Stimulated activated CD8-positive, alpha-beta memory T cell treated with anti-CD3 and anti-CD28 coated beads, Interleukin-12 subunit alpha, Interleukin-12 subunit beta, amount 100 ng/mL, for 4 hours (primary cell): ENCODE data around the gene PARD3B.

Experiments used
- DNase-seq: peaks from one replicate; pipeline ENCODE4 v3.0.0-alpha.2; 2020; ENCODE audit warnings: low read depth

PARD3B gene

GRCh38 chr2:205347899-205348298 is 802.6 kb downstream of the PARD3B start:
- DNase-seq: no peak

- DNase-seq: no peak
These were observed 806.8 kb downstream of the PARD3B start for GRCh38 chr2:205352094-205352493.

DNA sequence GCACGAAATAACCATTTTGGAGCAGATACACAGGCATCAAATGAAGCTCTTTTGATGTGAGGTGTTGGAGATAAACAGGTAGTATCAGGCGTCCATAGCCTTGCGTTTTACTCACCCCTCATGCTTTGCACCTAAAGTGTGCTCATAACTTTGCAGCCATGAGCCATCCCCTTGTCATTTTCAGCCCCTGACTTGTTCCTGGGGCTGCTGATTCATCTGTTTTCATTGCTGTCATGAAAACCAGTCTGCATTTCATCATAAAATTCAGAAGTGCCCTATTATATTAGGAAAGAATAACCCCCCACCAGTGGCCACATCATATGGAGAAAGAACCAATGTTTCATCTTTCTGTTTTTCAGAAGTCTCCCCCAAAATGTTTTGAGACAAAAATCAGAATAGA is 807.3 kb downstream of the PARD3B start:
- DNase-seq: no peak

GRCh38 chr2:205357732-205358131 is 812.5 kb downstream of the PARD3B start:
- no peak for DNase-seq

DNA sequence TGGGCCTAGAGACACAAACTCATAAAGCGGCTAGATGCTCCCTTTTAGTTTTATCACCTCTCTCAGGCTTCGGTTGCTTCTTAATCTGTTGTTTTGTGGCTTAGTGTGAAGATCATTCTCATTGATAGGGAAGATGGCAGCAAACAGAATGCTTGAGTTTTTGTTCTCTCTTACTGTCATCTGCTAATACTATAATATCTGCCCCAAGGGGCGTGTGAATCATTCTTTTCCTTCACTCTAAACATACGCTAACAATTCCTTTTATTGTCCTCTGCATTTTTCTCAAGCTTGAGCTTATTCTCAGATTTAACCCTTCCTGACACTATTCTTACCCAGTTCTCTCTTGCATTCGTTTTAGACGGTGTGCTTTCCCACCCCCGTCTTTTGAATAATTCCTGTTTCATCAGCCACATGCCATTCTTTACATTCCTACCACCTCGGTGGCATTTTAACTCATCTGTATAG is 813.1 kb downstream of the PARD3B start:
- DNase-seq: no peak

GRCh38 chr2:205361272-205361671 is 816.0 kb downstream of the PARD3B start:
- no peak for DNase-seq

GRCh38 chr2:205361970-205362369 is 816.7 kb downstream of the PARD3B start:
- no peak for DNase-seq

DNA sequence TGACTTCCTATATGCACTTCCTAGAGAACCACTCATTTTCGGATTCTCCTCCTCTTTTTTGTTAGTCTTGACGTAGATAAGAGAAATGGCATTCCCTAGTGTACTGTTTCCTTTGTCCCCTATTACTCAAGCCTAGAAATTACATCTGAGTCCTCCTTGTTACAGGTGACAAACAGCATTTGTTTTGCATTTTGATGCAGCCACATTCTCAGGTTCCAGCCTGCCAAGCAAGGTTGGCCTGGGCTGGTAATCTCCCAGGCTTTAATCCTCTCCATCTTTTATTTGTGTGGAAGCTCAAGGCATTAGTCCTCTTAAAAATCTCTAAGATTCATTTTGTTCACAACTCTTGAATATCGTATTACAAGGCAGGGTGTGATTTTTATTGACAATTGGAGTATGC is 819.0 kb downstream of the PARD3B start:
- no peak for DNase-seq

DNA sequence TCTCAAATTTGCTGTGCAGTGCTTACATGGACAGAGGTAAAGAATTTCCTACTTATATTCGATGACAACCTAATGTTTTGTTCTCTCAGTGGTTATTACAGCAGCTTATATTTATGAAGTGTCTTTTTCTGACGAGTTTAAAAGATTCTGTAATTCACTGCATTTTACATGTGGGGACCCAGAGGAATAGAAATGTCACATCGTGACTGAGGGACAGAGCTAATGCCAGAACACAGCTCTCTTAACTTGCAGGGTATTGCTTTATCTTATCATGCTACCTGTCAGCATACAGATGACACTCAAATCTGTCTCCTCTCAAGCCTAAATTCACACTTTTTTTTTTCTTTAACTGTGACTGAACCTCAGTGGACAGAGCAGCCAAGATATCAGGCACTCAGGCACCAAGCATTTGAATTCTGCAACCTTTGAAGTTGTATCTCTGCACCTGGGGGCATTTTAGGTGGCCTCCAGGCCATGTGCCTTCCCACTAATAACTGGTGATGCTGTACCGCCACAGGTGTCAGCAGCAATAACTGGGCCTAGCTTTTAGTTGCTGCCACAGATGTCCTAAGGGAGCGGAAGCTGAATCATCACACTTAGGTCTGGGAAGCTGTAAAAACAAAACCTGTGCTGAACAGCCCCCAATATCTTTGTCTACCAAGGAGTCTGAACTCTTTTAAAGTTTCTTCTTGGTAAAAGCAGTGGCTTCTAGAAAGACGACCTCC is 821.2 kb downstream of the PARD3B start:
- DNase-seq: no peak

DNA sequence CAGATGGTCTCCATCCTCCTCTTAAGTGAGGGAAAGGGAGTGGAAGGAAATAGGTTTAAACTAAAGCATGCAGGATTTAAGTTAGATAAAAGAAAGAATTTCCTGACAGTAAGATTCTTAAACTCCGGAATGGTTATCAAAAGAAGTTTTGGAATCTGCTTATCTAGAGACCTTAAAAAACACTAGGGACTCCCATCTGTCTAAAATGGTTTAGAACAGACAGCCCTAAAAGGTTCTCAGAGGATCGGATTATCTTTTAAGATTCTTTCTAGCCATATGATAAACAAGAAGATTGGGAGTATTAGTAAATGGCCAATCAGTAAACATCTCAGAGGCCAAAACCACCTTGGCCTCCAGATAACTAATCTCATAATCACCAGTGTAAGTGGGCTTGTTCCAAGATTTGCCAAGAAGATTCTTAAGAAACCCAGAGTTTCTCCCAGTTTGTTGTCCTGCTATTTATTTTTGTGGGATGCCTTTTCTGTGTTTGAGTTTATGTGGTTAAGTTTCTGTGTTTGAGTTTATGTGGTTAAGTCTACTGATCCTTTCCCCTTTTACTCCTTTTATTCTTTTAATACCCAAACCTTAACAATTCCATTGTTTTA is 822.2 kb downstream of the PARD3B start:
- DNase-seq: no peak

DNA sequence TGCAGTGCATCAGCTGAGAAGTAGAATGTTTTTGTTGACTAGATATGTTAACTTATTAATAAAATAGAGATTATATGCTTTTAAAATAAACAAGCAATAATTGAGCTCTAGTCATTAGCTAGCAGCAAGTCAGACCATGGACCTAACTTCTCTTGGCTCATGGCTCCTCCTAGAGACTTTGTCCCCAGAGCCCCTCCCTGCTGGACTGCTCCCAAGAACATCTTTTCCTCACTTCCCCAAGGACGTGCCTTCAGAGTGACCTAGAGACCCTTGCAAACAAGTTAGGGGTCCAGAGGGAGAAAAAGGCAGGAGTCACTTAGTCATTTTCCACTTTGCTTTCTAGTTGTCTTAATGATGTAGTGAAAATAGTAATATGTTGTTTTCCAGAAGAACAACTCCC is 824.5 kb downstream of the PARD3B start:
- DNase-seq: no peak

DNA sequence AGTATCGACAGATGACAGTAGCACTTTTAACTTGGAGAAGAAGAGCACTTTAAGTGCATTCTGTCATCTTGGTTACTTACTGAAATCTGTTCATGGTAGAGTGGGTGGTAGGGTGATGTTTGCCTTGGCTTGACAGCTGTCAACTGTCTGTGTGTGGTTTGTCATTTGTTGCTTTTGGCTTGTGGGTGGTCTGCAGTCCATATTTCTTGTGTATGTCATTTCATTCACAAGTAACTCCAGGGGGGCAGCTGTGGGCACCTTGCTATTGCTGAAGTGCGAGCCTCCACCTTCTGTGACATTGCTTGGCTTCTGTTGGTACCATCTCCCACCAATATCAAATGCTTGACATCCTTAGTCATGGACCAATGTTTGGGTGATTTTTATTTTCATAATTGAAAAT is 825.5 kb downstream of the PARD3B start:
- no peak for DNase-seq

DNA sequence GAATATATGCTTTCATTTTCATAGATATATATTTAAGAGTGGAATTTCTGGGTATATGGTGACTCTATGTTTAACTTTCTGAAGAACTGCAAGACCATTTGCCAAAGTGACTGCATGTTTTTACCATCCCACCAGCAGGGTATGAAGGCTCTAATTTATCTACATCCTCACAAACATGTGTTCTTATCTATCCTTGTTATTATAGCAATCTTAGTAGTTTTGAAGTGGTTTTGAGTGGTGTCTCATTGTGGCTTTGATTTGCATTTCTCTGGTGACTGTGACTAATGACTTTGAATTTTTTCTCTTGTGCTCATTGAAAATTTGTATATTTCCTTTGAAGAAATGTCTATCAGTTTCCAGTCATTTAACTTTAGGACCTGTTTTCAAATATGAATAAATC is 826.9 kb downstream of the PARD3B start:
- DNase-seq: no peak

DNA sequence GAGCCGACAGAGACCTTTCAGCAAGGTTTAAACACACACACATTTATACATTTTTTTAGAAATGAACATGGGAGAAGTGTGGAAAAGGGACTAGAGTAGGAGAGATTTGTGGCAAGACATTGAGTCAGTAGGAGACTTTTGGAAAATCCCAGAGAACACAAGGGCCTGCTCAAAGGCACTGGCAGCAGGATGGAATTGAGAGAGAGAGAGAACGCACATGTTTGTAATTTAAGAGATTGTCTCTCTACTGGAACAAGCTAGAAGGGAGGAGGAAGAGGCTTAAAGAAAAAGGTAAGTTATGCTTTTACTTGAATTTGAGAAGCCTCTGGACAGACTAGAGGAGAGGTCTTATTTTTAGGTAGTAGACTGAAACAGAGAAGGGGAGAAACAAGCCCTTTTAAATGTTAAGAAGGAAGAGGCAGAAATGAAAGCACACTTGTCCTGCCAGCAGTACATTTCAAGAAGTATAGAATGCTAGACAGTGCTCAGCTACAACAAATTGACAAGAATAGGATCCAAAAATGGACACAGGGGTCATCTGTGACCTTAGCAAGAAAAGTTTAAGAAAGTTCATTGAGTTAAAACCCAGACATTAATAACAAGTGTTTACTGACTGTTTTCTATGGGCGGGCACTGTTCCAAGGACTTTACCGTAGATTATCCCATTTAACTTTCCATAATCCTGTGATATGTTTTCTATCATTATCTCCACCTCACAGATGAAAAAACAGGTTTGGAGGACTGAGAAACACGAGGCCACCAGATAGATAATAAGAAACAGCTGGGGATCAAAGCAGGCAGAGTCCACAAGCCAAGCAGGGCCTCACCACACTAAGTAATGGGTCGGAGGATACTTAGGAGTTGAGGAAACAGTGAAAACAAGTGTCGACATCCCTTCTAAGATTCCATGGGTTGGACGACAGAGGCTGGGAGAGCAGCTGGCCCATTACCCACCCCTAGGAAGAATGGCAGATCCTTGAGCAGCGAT is 830.5 kb downstream of the PARD3B start:
- no peak for DNase-seq

DNA sequence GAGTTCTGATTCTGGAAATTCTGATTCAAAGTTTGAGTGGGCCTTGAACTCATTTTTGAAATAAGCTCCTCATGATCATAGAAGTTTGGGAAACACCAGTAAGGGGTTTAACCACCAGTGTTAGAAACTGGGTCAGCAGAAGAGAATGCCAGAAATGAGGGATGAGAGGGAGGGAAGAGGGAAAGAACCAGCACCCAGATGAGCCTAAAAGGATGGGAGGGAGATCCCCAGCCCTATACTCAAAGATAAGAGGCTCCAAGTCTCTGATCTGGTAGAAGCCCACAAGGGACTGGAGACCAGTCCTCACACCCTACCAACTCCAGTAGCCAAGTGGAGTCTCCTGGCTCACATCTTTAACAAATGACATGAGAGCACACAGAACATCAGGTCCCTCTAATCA is 832.0 kb downstream of the PARD3B start:
- no peak for DNase-seq

DNA sequence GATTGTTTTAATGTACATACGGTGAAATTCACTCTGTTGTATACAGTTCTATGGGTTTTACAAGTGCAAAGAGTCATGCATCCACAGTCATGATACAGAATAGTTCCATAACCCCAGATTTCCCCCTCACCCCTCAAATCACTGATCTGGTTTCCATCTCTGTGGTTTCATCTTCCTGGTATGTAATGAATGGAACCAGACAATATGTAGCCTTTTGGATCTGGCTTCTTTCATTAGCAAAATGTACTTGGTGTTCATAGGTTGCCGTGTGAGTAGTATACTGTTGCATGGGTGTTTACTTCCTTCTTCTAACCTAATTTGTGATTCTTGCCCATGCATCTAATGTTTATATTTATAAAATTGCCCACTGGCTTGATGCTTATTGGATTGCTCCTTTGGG is 838.3 kb downstream of the PARD3B start:
- DNase-seq: no peak

DNA sequence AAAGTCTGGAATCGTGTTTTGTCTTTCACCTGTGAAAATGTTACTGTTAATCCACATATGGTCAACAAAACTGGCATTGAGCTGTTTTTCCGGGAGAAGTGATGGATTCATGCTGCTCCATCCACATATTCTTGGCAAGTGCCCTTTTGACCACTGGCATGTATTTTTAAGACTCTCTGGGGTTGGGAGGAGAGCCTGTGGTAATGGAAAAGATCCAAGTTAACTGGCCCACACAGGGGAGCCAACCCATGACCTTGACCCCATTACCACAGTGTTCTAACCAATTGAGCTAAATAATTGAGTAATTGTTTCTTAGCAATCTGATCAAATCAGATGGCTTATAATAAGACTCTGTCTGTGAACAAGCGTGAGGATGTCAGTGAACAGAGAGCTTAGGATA is 840.8 kb downstream of the PARD3B start:
- DNase-seq: no peak

- no peak for DNase-seq
These were observed 842.2 kb downstream of the PARD3B start for GRCh38 chr2:205387350-205388055.

- DNase-seq: no peak
These were observed 845.6 kb downstream of the PARD3B start for GRCh38 chr2:205390866-205391265.

GRCh38 chr2:205401511-205401910 is 856.2 kb downstream of the PARD3B start:
- DNase-seq: no peak

DNA sequence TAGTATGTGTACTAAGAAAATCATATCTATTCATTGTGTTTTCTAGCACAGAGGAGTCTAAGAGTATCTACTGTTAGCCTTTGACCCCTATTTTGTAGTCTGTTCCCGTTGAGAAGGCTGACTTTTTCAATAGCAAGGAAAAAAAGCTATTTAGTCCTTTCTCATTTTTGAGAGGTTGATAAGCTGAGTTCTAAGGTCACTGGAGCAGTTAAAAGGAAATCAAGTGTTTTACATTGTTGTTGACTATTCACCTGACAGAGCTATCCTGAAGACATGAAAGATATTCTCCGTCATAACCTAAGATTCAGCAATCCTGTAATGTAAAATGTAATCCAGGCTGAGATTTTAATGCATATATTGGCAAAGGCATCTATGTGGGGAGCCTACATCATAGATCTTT is 856.7 kb downstream of the PARD3B start:
- no peak for DNase-seq

- DNase-seq: no peak
These were observed 858.1 kb downstream of the PARD3B start for GRCh38 chr2:205403244-205403825.
